Panc1 (cell line): ENCODE results near the gene COLEC11. TPM values are rescaled to one million over a fixed set of nuclear protein-coding genes. Genes with fewer than 3 reads are reported as not detected.
A peak's percentile ranks its signal among the peaks of the same experiment; 100 is the strongest.

Experiments
- ATAC-seq: fragments of 200-7000 bp; cut with Tn5 transposase; 2 replicates; pipeline ENCODE4 v1.9.1; 2020; ENCODE audit warnings: mild to moderate bottlenecking, moderate library complexity
- BruUV-seq: library from RNA; stranded (reverse); fragments of 400-500 nt; replicated peaks from 2 replicates; lab custom pipeline; 2021; lab: Mats Ljungman, UMichigan
- CTCF ChIA-PET: fragments of 300-600 bp; sonication (Branson Sonifier 250); formaldehyde crosslinking; loops from one replicate; lab custom pipeline; 2022; ENCODE audit warnings: antibody characterized with exemption; lab: Charles Lee
- POLR2A ChIA-PET: fragments of 300-600 bp; sonication (Branson Sonifier 250); formaldehyde crosslinking; loops from one replicate; lab custom pipeline; 2022; ENCODE audit warnings: antibody characterized with exemption; lab: Charles Lee
- DNase-seq: peaks from one replicate; pipeline ENCODE4 v3.0.0-alpha.2; 2010; ENCODE audit warnings: low read depth, low spot score
- H3K27ac ChIP-seq: 2 replicates; pipeline ENCODE4 v1.5.1; 2011; ENCODE audit warnings: mild to moderate bottlenecking, low read length, inconsistent platforms
- H3K27me3 ChIP-seq: fragments of 200-500 bp; sonication (Bioruptor generic); 2 replicates; pipeline ENCODE4 v1.6.0; 2014; ENCODE audit warnings: low read length, inconsistent platforms; ENCODE audit not compliant: control insufficient read depth, insufficient read depth
- H3K36me3 ChIP-seq: fragments of 200-500 bp; sonication (Bioruptor generic); 2 replicates; pipeline ENCODE4 v1.5.1; 2014; ENCODE audit warnings: inconsistent platforms, mild to moderate bottlenecking, low read length, moderate library complexity; ENCODE audit not compliant: control insufficient read depth, insufficient read depth
- H3K4me1 ChIP-seq: 2 replicates; pipeline ENCODE4 v1.5.1; 2011; ENCODE audit warnings: inconsistent platforms, mild to moderate bottlenecking, low read length, moderate library complexity; ENCODE audit not compliant: control insufficient read depth, insufficient read depth
- H3K4me3 ChIP-seq, 2 experiments: 2 replicates each; pipeline ENCODE4 v1.5.1; 2011 to 2012; ENCODE audit warnings: low read depth in 2 of 2, low read length in 2 of 2, mild to moderate bottlenecking in 2 of 2, inconsistent platforms in 1 of 2, moderate library complexity in 1 of 2
- H3K9me3 ChIP-seq: fragments of 200-500 bp; sonication (Bioruptor generic); 2 replicates; pipeline ENCODE4 v1.5.1; 2014; ENCODE audit warnings: low read depth, mild to moderate bottlenecking, inconsistent platforms, low read length, moderate library complexity; ENCODE audit not compliant: control insufficient read depth, insufficient read depth
- CTCF ChIP-seq: fragments of 450-650 bp; IDR thresholded peaks from 2 replicates; pipeline ENCODE4 v1.5.1; 2017; ENCODE audit warnings: mild to moderate bottlenecking
- POLR2AphosphoS5 ChIP-seq: IDR thresholded peaks from 2 replicates; pipeline ENCODE4 v1.6.1; 2012; ENCODE audit warnings: mild to moderate bottlenecking, low read depth, low read length, moderate library complexity
- REST ChIP-seq, 2 experiments: IDR thresholded peaks; 2 replicates each; pipeline ENCODE4 v1.6.1; 2011 to 2012; ENCODE audit warnings: low read depth in 2 of 2, control low read depth in 1 of 2, low read length in 1 of 2, mild to moderate bottlenecking in 1 of 2, moderate library complexity in 1 of 2; ENCODE audit not compliant: insufficient read depth in 1 of 2
- SIN3A ChIP-seq: IDR thresholded peaks from 2 replicates; pipeline ENCODE4 v1.6.1; 2012; ENCODE audit warnings: low read depth, mild to moderate bottlenecking, low read length, moderate library complexity, borderline replicate concordance; ENCODE audit not compliant: insufficient read depth
- TCF7L2 ChIP-seq: IDR thresholded peaks from 2 replicates; pipeline ENCODE4 v1.6.1; 2011; ENCODE audit warnings: mild to moderate bottlenecking, low read depth, low read length, inconsistent platforms
- in situ Hi-C: cut with HindIII; loops from 2 replicates; pipeline ENCODE4 v1.10.0; 2016; ENCODE audit warnings: low sequenced_read_pairs, low pct_unique_long_range_greater_than_20kb
- intact Hi-C: fragments of 100-400 bp; cut with micrococcal nuclease; formaldehyde crosslinking; loops from one replicate; pipeline ENCODE4 v1.10.0; 2022; ENCODE audit not compliant: unreplicated experiment
- total RNA-seq: library from RNA; stranded (reverse); gene quantifications from one replicate; pipeline ENCODE4 v1.2.1, GENCODE V29; 2021; ENCODE audit not compliant: unreplicated experiment

COLEC11 gene
- total RNA-seq, 1 experiment from 2014 or later, result 0.31 TPM

GRCh38 chr2:3578987-3579386 lies 15.9 kb upstream of the COLEC11 start:
- Histone ChIP-seq H3K27ac (no peak overlapping the region), H3K36me3 (peaks cover 66% of the 10 kb centered on the region), H3K9me3 (no peaks in the 10 kb centered on the region), H3K27me3 (no peaks in the 10 kb centered on the region), H3K4me1 (peaks cover 28% of the 10 kb centered on the region), H3K4me3 (peak overlapping the region in 1 of 2 experiments; percentile 99; a peak in 1 of 4 replicates)
- ATAC-seq, result no peak
- DNase-seq, result no peak
- no TSS peak for BruUV-seq
- CTCF ChIA-PET, result no interaction called here
- POLR2A ChIA-PET, result interaction anchor here (0.8 kb wide), 1 partner anchor 21 kb away, joined by 6 read pairs; the partner anchor contains the start of gene RNASEH1
- in situ Hi-C loops (no loop called here), intact Hi-C loops (loop anchor here (5.0 kb wide), 1 partner anchor 73 kb away; no protein-coding TSS in a partner anchor)
- TF ChIP-seq CTCF (no peak), POLR2AphosphoS5 (no peak), REST (IDR thresholded peaks at IDR 0.05; ENCODE audit: insufficient read depth in 1 of 2, low read depth in 2 of 2, low read length in 1 of 2) (no peak), TCF7L2 (no peak), SIN3A (no peak)

- in situ Hi-C loops (no loop called here), intact Hi-C loops (no loop called here)
- Histone ChIP-seq H3K27ac (no peak overlapping the region), H3K9me3 (no peaks in the 10 kb centered on the region), H3K4me3 (no peak overlapping the region), H3K4me1 (peaks cover 34% of the 10 kb centered on the region), H3K36me3 (peaks cover 66% of the 10 kb centered on the region), H3K27me3 (no peaks in the 10 kb centered on the region)
- POLR2A ChIA-PET, result no interaction called here
- CTCF ChIA-PET, result no interaction called here
- ATAC-seq, result no peak
- BruUV-seq, result no TSS peak
- DNase-seq, result no peak
- TF ChIP-seq REST (IDR thresholded peaks at IDR 0.05; ENCODE audit: insufficient read depth in 1 of 2, low read depth in 2 of 2, low read length in 1 of 2) (no peak), SIN3A (no peak), TCF7L2 (no peak), POLR2AphosphoS5 (no peak), CTCF (no peak)
Observed at GRCh38 chr2:3580449-3580848, 14.5 kb upstream of the COLEC11 start.
